GM12864 (cell line): ENCODE results near the gene EIF2B5.

Source experiments
- DNase-seq: peaks from one replicate; pipeline ENCODE4 v3.0.0-alpha.2; 2011; ENCODE audit warnings: low read depth
- H3K4me3 ChIP-seq: 2 replicates; pipeline ENCODE4 v1.5.1; 2011; ENCODE audit warnings: mild to moderate bottlenecking, low read depth, low read length, control low read depth
- TF ChIP-seq, protein P1 (sequence below): IDR thresholded peaks from 2 replicates; pipeline ENCODE4 v1.5.1; 2011; ENCODE audit warnings: low read depth, mild to moderate bottlenecking, moderate library complexity, low read length, control low read depth, inconsistent platforms; ENCODE audit errors: missing control alignments

The EIF2B5 gene

DNA sequence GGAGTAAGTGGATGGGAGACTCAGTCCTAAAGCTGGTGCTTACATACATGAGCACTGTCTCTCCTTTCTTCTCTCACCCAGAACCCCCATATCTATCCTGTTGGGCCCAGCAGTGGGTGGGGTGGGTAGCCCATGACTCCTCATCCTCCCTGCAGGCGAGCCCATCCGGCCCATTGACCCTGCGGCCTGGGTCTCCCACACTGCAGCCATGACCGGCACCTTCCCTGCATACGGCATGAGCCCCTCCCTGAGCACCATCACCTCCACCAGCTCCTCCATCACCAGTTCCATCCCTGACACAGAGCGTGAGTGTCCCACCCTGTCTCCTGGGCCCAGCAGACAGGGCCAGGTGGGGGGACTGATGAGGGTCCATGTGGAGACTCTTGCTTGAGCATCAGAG, 31.5 kb downstream of the EIF2B5 start:
- no peak overlapping the region for H3K4me3 ChIP-seq
- DNase-seq: no peak
- TF ChIP-seq, protein P1, sequence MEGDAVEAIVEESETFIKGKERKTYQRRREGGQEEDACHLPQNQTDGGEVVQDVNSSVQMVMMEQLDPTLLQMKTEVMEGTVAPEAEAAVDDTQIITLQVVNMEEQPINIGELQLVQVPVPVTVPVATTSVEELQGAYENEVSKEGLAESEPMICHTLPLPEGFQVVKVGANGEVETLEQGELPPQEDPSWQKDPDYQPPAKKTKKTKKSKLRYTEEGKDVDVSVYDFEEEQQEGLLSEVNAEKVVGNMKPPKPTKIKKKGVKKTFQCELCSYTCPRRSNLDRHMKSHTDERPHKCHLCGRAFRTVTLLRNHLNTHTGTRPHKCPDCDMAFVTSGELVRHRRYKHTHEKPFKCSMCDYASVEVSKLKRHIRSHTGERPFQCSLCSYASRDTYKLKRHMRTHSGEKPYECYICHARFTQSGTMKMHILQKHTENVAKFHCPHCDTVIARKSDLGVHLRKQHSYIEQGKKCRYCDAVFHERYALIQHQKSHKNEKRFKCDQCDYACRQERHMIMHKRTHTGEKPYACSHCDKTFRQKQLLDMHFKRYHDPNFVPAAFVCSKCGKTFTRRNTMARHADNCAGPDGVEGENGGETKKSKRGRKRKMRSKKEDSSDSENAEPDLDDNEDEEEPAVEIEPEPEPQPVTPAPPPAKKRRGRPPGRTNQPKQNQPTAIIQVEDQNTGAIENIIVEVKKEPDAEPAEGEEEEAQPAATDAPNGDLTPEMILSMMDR: no peak

DNA sequence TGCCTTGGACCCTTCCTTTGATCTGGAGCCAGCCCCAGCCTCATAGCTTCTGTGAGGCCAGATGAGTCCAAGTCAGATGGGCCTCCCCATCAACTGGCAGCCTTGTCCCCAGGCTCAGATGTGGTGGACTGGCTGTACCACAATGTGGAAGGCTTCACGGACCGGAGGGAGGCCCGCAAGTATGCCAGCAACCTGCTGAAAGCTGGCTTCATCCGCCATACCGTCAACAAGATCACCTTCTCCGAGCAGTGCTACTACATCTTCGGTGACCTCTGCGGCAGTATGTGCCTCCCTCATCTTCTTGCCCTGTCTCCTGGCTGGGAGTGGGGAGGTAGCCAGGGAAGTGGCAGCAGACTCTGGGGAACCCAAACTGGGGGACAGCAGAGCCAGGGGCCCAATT, 32.6 kb downstream of the EIF2B5 start:
- no peak overlapping the region for H3K4me3 ChIP-seq
- no peak for DNase-seq
- TF ChIP-seq, protein P1: no peak

DNA sequence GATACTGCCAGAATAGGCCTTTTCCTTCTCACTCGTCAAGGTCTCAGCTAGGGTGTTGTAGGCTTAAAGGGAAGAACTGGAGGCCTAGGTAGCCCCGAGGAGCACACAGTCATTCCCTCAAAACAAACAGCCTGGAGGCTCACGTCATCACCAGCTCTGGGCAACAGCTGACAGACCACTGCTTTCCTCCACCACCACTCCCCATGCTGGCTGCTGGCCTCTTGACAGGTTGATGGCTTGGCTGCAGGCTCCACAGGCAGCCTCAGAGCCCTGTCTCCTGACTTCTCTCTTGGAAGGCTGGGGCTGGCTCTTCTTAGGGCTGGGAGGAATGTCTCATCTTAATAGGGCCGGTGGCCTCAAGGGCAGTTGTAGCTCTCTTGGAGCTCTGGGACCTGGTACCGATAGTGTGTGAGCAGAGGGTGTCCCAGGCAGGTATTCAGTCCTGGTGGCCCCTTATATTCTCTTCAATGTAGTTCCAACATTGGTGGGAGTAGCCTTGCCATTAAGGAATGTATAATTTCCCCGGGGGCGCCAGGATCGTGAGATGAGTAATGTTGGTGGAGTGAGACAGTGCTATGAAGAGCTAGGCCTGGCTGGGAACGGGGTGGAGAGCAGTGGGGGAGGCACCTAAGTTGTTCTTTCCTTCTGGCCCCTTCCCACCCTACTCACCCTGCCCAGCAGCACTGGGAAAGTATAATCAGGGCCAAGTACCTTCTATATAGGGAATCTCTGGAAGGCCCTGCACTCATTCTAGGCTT, 33.4 kb downstream of the EIF2B5 start:
- no peak overlapping the region for H3K4me3 ChIP-seq
- TF ChIP-seq, protein P1: no peak
- DNase-seq: no peak

DNA sequence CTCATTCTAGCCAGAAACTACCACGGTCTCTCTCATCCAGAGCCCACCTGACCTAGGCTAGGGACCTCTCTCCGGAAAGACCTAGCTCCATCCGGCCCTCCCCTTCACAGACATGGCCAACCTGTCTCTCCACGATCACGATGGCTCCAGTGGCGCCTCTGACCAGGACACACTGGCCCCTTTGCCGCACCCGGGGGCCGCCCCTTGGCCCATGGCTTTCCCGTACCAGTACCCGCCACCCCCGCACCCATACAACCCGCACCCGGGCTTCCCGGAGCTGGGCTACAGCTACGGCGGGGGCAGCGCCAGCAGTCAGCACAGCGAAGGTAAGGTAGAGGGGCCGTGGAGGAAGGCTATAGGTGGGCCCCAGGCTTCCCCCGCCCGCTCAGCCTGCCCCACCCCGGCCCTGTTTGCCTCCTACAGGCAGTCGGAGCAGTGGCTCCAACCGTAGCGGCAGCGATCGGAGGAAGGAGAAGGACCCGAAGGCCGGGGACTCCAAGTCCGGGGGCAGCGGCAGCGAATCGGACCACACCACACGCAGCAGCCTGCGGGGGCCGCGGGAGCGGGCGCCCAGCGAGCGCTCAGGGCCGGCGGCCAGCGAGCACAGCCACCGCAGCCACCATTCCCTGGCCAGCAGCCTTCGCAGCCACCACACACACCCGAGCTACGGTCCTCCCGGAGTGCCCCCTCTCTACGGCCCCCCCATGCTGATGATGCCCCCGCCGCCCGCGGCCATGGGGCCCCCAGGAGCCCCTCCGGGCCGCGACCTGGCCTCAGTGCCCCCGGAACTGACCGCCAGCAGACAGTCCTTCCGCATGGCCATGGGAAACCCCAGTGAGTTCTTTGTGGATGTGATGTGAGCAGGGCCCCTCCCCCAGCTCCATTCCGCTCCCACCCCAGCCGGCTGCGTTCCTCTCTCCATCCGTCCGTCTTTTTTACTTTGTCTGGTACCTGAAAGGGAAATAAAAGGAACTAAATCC, 35.0 kb downstream of the EIF2B5 start:
- no peak for DNase-seq
- H3K4me3 ChIP-seq: no peak overlapping the region
- TF ChIP-seq, protein P1: no peak

DNA sequence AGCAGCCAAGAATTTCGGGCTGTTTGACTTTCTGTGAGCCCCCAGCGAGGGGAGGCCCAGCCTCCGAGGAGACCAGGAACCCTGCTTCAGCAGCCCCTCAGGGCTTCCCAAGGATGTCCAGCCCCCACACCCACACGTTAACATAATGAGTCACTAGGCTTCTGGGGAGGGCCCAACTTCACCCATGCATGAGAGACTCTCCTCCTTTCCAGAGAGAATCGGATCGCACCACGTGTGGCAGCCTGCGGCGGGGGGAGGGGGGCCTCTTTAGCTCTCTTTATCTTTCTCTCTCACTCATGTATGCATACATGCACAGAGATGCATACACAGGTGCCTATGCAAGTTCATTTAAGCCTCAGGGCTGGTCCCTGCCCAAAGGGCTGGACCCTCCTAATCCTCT, 36.4 kb downstream of the EIF2B5 start:
- DNase-seq: no peak
- TF ChIP-seq, protein P1: no peak
- no peak overlapping the region for H3K4me3 ChIP-seq

DNA sequence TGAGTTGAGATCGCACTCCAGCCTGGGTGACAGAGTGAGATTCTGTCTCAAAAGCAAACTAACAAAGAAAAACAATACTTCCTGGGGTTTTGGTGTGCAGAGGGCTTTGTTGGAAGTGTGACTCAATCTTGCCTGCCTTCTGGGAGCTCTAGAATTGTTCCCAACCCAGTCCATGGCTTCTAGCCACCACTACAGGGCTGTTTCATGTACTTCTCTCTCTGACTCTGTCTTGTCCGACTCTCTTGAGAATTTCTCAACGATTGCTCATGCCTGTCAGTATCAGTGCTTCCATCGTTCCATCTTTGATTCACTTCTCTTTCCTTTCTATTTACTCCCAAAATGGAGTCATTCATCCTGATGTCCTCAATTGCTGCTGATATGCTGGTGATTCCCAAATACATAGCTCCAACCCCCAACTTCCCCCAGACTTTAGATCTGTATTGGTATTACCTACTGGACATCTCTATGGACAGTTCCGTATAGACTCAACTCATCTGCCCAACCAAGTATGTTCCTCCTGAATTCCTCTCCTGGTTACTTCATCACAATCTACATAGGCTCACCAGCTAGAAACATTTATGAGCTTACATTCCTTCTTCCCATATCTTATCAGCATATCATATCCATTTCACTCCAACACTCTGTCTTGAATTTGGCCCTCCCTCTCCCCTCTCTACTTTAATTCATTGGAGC, 37.7 kb downstream of the EIF2B5 start:
- DNase-seq: no peak
- no peak overlapping the region for H3K4me3 ChIP-seq
- TF ChIP-seq, protein P1: no peak
